Mesendoderm (in vitro differentiated cells): ENCODE measurements around the gene DPYD.

ENCODE experiments used
- DNase-seq: peaks from one replicate; pipeline ENCODE4 v3.0.0; 2013
- H2AK5ac ChIP-seq: 2 replicates; pipeline ENCODE4 v1.6.1; 2013; ENCODE audit warnings: low read length, inconsistent platforms
- H2BK120ac ChIP-seq: 2 replicates; pipeline ENCODE4 v1.6.1; 2013; ENCODE audit warnings: low read depth, mild to moderate bottlenecking, low read length, moderate library complexity, mixed read lengths
- H2BK15ac ChIP-seq: replicated peaks from 2 replicates; pipeline ENCODE4 v1.6.1; 2013; ENCODE audit warnings: low read depth, mild to moderate bottlenecking, moderate library complexity
- H2BK5ac ChIP-seq: 2 replicates; pipeline ENCODE4 v1.6.1; 2013; ENCODE audit warnings: low read length, inconsistent platforms
- H3K18ac ChIP-seq: 2 replicates; pipeline ENCODE4 v1.6.1; 2013; ENCODE audit warnings: mild to moderate bottlenecking, low read length, mixed read lengths
- H3K23ac ChIP-seq: one replicate; pipeline ENCODE4 v1.6.1; 2013; ENCODE audit warnings: low read length
- H3K27ac ChIP-seq: 2 replicates; pipeline ENCODE4 v1.5.1; 2013; ENCODE audit warnings: low read depth, mild to moderate bottlenecking, inconsistent platforms, low read length, moderate library complexity
- H3K27me3 ChIP-seq: 2 replicates; pipeline ENCODE4 v1.6.1; 2013; ENCODE audit warnings: low read length, control low read depth, mild to moderate bottlenecking, inconsistent platforms; ENCODE audit not compliant: insufficient read depth, poor library complexity
- H3K36me3 ChIP-seq: 2 replicates; pipeline ENCODE4 v1.6.1; 2013; ENCODE audit warnings: low read length, inconsistent platforms; ENCODE audit not compliant: control insufficient read depth, insufficient read depth
- H3K4ac ChIP-seq: one replicate; pipeline ENCODE4 v1.6.1; 2013; ENCODE audit warnings: low read depth, mild to moderate bottlenecking, low read length, moderate library complexity
- H3K4me1 ChIP-seq: 2 replicates; pipeline ENCODE4 v1.6.1; 2013; ENCODE audit warnings: low read depth, low read length, inconsistent platforms; ENCODE audit not compliant: control insufficient read depth
- H3K4me2 ChIP-seq: 2 replicates; pipeline ENCODE4 v1.6.1; 2013; ENCODE audit warnings: low read length
- H3K4me3 ChIP-seq: 2 replicates; pipeline ENCODE4 v1.5.1; 2013; ENCODE audit warnings: mild to moderate bottlenecking, low read length
- H3K56ac ChIP-seq: one replicate; pipeline ENCODE4 v1.6.1; 2013; ENCODE audit warnings: low read length
- H3K79me1 ChIP-seq: 2 replicates; pipeline ENCODE4 v1.6.1; 2013; ENCODE audit warnings: low read length, inconsistent platforms
- H3K79me2 ChIP-seq: 2 replicates; pipeline ENCODE4 v1.6.1; 2013; ENCODE audit warnings: mild to moderate bottlenecking, low read length; ENCODE audit not compliant: control insufficient read depth, insufficient read depth
- H3K9ac ChIP-seq: 2 replicates; pipeline ENCODE4 v1.6.1; 2013; ENCODE audit warnings: low read length, inconsistent platforms
- H4K5ac ChIP-seq: one replicate; pipeline ENCODE4 v1.6.1; 2013; ENCODE audit warnings: low read length
- H4K8ac ChIP-seq: one replicate; pipeline ENCODE4 v1.6.1; 2013; ENCODE audit warnings: low read depth, mild to moderate bottlenecking, control low read depth, low read length, moderate library complexity
- WGBS: extraction: QIAGEN DNeasy Blood & Tissue Kit; methylation state at CpG from one replicate; pipeline ENCODE4 v1.1.7; 2013; ENCODE audit warnings: low lambda C conversion rate, missing lambda C conversion rate; ENCODE audit not compliant: insufficient coverage; ENCODE audit errors: extremely low coverage; 5-methylcytosine and 5-hydroxymethylcytosine counted together

Gene DPYD

GRCh38 chr1:97488530-97488929 is 432.3 kb downstream of the DPYD start:
- Histone ChIP-seq H3K4me2 (no peak overlapping the region), H3K4me3 (no peak overlapping the region), H3K79me1 (no peaks in the 10 kb centered on the region), H4K5ac (no peak overlapping the region), H3K9ac (no peak overlapping the region), H3K18ac (no peak overlapping the region), H3K23ac (no peak overlapping the region), H2BK120ac (no peak overlapping the region), H3K27ac (no peak overlapping the region), H2BK5ac (no peak overlapping the region), H3K4me1 (no peaks in the 10 kb centered on the region), H3K36me3 (no peaks in the 10 kb centered on the region), H3K4ac (no peak overlapping the region), H3K56ac (no peak overlapping the region), H3K79me2 (no peaks in the 10 kb centered on the region), H4K8ac (no peak overlapping the region), H2BK15ac (no peak overlapping the region), H3K27me3 (no peaks in the 10 kb centered on the region), H2AK5ac (no peak overlapping the region)
- DNase-seq: no peak
- WGBS: no CpG with 5 or more reads among the region's 2 CpGs

- Histone ChIP-seq H3K79me1 (no peaks in the 10 kb centered on the region), H2AK5ac (no peak overlapping the region), H3K4me2 (no peak overlapping the region), H3K4me1 (no peaks in the 10 kb centered on the region), H4K8ac (no peak overlapping the region), H3K9ac (no peak overlapping the region), H3K23ac (no peak overlapping the region), H3K79me2 (no peaks in the 10 kb centered on the region), H3K27me3 (no peaks in the 10 kb centered on the region), H2BK120ac (no peak overlapping the region), H2BK5ac (no peak overlapping the region), H3K36me3 (no peaks in the 10 kb centered on the region), H3K4ac (no peak overlapping the region), H3K4me3 (no peak overlapping the region), H2BK15ac (no peak overlapping the region), H3K27ac (no peak overlapping the region), H3K18ac (no peak overlapping the region), H4K5ac (no peak overlapping the region), H3K56ac (no peak overlapping the region)
- no CpG with 5 or more reads among the region's 1 CpG for WGBS
- DNase-seq: no peak
These were observed 438.8 kb downstream of the DPYD start for GRCh38 chr1:97482022-97482421.

GRCh38 chr1:97467445-97467844 is 453.4 kb downstream of the DPYD start:
- Histone ChIP-seq H2BK5ac (no peak overlapping the region), H4K8ac (no peak overlapping the region), H3K27me3 (no peaks in the 10 kb centered on the region), H2BK15ac (no peak overlapping the region), H3K4me2 (no peak overlapping the region), H3K79me2 (no peaks in the 10 kb centered on the region), H3K4me3 (no peak overlapping the region), H3K4ac (no peak overlapping the region), H4K5ac (no peak overlapping the region), H2BK120ac (no peak overlapping the region), H3K18ac (no peak overlapping the region), H3K56ac (no peak overlapping the region), H2AK5ac (no peak overlapping the region), H3K79me1 (no peaks in the 10 kb centered on the region), H3K27ac (no peak overlapping the region), H3K23ac (no peak overlapping the region), H3K4me1 (no peaks in the 10 kb centered on the region), H3K9ac (no peak overlapping the region), H3K36me3 (no peaks in the 10 kb centered on the region)
- DNase-seq: no peak
- no CpG with 5 or more reads among the region's 2 CpGs for WGBS

GRCh38 chr1:97464305-97464704 is 456.5 kb downstream of the DPYD start:
- H3K4me3 ChIP-seq: no peak overlapping the region
- no peaks in the 10 kb centered on the region for H3K79me1 ChIP-seq
- H3K79me2 ChIP-seq: no peaks in the 10 kb centered on the region
- no peak overlapping the region for H2BK5ac ChIP-seq
- peak; percentile 5 for DNase-seq
- no peak overlapping the region for H2AK5ac ChIP-seq
- no peak overlapping the region for H3K27ac ChIP-seq
- no peak overlapping the region for H3K56ac ChIP-seq
- no peak overlapping the region for H2BK120ac ChIP-seq
- no peak overlapping the region for H2BK15ac ChIP-seq
- H3K18ac ChIP-seq: no peak overlapping the region
- H3K27me3 ChIP-seq: no peaks in the 10 kb centered on the region
- WGBS: no CpG with 5 or more reads among the region's 5 CpGs
- H3K4me2 ChIP-seq: no peak overlapping the region
- no peak overlapping the region for H3K9ac ChIP-seq
- no peak overlapping the region for H4K5ac ChIP-seq
- H3K23ac ChIP-seq: no peak overlapping the region
- no peaks in the 10 kb centered on the region for H3K36me3 ChIP-seq
- H4K8ac ChIP-seq: no peak overlapping the region
- no peak overlapping the region for H3K4ac ChIP-seq
- H3K4me1 ChIP-seq: no peaks in the 10 kb centered on the region

GRCh38 chr1:97461782-97462181 is 459.1 kb downstream of the DPYD start:
- no peak overlapping the region for H2BK5ac ChIP-seq
- no peak overlapping the region for H3K4me2 ChIP-seq
- H2AK5ac ChIP-seq: no peak overlapping the region
- no peak overlapping the region for H4K8ac ChIP-seq
- H4K5ac ChIP-seq: no peak overlapping the region
- H3K56ac ChIP-seq: no peak overlapping the region
- no peak overlapping the region for H3K4ac ChIP-seq
- no peaks in the 10 kb centered on the region for H3K4me1 ChIP-seq
- no peak overlapping the region for H3K9ac ChIP-seq
- no peak for DNase-seq
- no peak overlapping the region for H3K23ac ChIP-seq
- H3K79me1 ChIP-seq: no peaks in the 10 kb centered on the region
- no peak overlapping the region for H3K27ac ChIP-seq
- H3K4me3 ChIP-seq: no peak overlapping the region
- no peak overlapping the region for H3K18ac ChIP-seq
- no peaks in the 10 kb centered on the region for H3K79me2 ChIP-seq
- no peaks in the 10 kb centered on the region for H3K36me3 ChIP-seq
- H2BK15ac ChIP-seq: no peak overlapping the region
- H3K27me3 ChIP-seq: no peaks in the 10 kb centered on the region
- no peak overlapping the region for H2BK120ac ChIP-seq

- no peak overlapping the region for H2BK5ac ChIP-seq
- H3K4me1 ChIP-seq: no peaks in the 10 kb centered on the region
- no peak for DNase-seq
- H2AK5ac ChIP-seq: no peak overlapping the region
- no peak overlapping the region for H2BK120ac ChIP-seq
- H3K4ac ChIP-seq: no peak overlapping the region
- H2BK15ac ChIP-seq: no peak overlapping the region
- no peak overlapping the region for H3K4me3 ChIP-seq
- H3K79me1 ChIP-seq: no peaks in the 10 kb centered on the region
- H3K36me3 ChIP-seq: no peaks in the 10 kb centered on the region
- H3K4me2 ChIP-seq: no peak overlapping the region
- H4K5ac ChIP-seq: no peak overlapping the region
- no peaks in the 10 kb centered on the region for H3K27me3 ChIP-seq
- H3K9ac ChIP-seq: no peak overlapping the region
- no peak overlapping the region for H3K27ac ChIP-seq
- H3K79me2 ChIP-seq: no peaks in the 10 kb centered on the region
- H3K23ac ChIP-seq: no peak overlapping the region
- no peak overlapping the region for H4K8ac ChIP-seq
- no peak overlapping the region for H3K18ac ChIP-seq
- no CpG with 5 or more reads among the region's 7 CpGs for WGBS
- H3K56ac ChIP-seq: no peak overlapping the region
These were observed 463.3 kb downstream of the DPYD start for GRCh38 chr1:97457446-97458089.
